Measurements from ENCODE around the gene SIGMAR1. TPM values are rescaled to one million over a fixed set of nuclear protein-coding genes. Genes with fewer than 3 reads are reported as not detected.

Gene SIGMAR1
- total RNA-seq, 4 donors from 2014 or later = 34.1 to 55.2 (median 51.3) TPM

DNA sequence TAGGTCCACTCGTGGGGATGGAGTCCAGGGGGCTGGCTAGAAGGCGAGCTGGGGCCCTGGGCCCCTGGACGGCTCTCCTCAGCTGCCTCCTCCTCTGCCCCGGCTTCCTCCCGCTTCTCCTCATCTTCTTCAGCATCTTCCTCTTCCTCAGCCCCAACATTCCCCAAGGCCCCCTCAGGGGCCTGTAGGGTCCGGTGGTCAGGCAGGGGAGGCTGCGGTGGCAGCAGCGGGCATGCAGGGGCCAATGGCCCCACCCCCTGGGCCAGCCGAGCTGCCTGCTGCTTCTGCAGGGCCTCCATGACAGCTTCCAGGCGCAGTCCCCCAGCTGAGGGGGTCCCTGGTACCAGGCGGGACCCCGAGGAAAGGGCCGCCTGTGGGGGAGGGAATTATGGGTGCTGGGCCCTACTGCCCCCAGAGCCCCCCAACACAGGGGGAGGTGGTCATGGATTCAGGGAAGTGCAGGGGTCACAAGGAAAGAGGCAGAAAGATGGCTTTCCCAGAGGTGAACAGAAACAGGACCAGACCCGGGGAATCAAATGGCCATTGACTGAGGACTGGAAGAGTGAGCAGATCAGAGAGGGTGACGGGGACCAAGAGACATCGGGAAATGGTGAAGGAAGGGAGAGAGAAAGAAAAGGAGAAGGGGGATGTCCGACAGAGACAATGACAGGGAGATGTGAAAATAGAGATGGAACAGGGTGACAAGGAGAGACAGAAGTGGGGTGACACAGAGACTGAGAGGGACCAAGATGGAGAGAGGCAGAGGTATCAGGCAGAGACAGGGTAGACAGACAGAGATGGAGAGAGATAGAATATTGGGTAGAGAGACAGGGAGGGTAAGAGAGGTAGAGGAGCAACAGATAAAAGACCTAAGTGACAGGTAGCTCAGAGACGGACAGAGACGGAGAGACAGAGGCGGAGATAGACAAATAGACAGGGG is 9.6 kb downstream of the SIGMAR1 start:
- Histone ChIP-seq H3K4me3 (peak overlapping the region in 1 of 2 donors; percentile 26), H3K4me1 (peaks cover 0 to 7% of the 10 kb centered on the region in 2 donors), H3K27ac (no peak overlapping the region), H3K9me3 (no peaks in the 10 kb centered on the region), H3K36me3 (no peaks in the 10 kb centered on the region), H3K27me3 (peaks cover 48 to 62% of the 10 kb centered on the region in 2 donors)
- TF ChIP-seq, protein P1, sequence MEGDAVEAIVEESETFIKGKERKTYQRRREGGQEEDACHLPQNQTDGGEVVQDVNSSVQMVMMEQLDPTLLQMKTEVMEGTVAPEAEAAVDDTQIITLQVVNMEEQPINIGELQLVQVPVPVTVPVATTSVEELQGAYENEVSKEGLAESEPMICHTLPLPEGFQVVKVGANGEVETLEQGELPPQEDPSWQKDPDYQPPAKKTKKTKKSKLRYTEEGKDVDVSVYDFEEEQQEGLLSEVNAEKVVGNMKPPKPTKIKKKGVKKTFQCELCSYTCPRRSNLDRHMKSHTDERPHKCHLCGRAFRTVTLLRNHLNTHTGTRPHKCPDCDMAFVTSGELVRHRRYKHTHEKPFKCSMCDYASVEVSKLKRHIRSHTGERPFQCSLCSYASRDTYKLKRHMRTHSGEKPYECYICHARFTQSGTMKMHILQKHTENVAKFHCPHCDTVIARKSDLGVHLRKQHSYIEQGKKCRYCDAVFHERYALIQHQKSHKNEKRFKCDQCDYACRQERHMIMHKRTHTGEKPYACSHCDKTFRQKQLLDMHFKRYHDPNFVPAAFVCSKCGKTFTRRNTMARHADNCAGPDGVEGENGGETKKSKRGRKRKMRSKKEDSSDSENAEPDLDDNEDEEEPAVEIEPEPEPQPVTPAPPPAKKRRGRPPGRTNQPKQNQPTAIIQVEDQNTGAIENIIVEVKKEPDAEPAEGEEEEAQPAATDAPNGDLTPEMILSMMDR (IDR thresholded peaks at IDR 0.05) = no peak
- no peak for TF ChIP-seq POLR2A (IDR thresholded peaks at IDR 0.05)
- intact Hi-C loops (cut with DNase I; ENCODE audit: low total_unique reads) = no loop called here
- DNase-seq = no peak

DNA sequence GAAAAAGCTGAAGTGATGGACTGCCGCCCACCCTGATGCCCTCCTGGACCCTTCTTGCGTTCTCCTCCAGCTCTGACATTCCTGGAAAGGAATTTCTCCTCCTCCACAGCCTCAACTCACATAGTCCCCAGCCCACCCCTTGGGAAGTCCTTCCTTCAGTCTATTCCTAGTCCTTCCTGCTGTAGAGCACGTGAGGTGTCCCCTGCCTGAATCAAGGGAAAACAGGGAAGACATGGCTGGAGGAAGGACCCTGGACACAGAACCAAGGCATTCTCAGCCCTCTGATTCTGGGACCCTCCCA is 12.5 kb downstream of the SIGMAR1 start:
- Histone ChIP-seq H3K4me1 (peaks cover 0 to 7% of the 10 kb centered on the region in 2 donors), H3K27ac (no peak overlapping the region), H3K4me3 (no peak overlapping the region), H3K27me3 (peaks cover 48 to 71% of the 10 kb centered on the region in 2 donors), H3K36me3 (no peaks in the 10 kb centered on the region), H3K9me3 (no peaks in the 10 kb centered on the region)
- no peak for TF ChIP-seq POLR2A (IDR thresholded peaks at IDR 0.05)
- TF ChIP-seq, protein P1 (IDR thresholded peaks at IDR 0.05) = no peak
- intact Hi-C loops (cut with DNase I; ENCODE audit: low total_unique reads) = no loop called here
- DNase-seq = no peak

DNA sequence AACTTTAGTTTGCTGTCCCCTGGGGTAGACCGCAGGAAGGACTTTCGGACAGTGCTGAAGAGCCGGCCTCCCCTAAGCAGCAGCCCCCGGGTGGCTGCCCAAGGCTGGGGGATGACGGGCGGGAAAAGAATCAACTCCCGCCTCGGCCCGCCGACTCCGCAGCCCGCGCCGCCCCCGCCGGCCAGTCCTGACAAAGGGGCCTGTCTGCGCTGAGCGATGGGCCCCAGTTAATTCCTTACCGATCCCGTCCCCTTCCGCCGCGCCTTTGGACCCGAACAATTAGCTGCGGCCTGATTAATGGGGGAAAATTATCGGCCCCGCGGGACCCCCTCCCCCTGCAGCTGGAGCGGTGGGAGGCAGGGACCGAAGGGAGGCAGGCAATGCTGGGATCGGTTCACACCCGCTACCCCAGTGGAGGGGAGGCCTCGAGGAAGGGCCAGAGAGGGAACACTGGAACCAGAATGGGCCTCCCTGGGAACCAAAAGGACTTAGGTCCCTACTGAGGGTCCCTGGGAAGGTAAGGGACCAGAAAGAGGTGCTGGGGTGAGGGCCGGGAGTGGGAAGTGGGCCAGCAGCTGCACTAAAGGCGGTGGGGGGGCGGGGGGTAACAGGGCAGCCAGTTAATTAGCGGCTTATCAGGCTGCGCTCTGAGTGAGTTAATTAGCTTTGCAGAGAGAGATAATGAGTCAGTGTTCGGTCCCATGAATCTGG is 13.0 kb downstream of the SIGMAR1 start:
- no peak for TF ChIP-seq POLR2A (IDR thresholded peaks at IDR 0.05)
- TF ChIP-seq, protein P1 (IDR thresholded peaks at IDR 0.05) = no peak
- Histone ChIP-seq H3K4me1 (peaks cover under 1 to 7% of the 10 kb centered on the region in 2 donors), H3K9me3 (no peaks in the 10 kb centered on the region), H3K36me3 (no peaks in the 10 kb centered on the region), H3K27me3 (peaks cover 48 to 69% of the 10 kb centered on the region in 2 donors), H3K27ac (no peak overlapping the region), H3K4me3 (no peak overlapping the region)
- no peak for DNase-seq
- intact Hi-C loops (cut with DNase I; ENCODE audit: low total_unique reads) = no loop called here

DNA sequence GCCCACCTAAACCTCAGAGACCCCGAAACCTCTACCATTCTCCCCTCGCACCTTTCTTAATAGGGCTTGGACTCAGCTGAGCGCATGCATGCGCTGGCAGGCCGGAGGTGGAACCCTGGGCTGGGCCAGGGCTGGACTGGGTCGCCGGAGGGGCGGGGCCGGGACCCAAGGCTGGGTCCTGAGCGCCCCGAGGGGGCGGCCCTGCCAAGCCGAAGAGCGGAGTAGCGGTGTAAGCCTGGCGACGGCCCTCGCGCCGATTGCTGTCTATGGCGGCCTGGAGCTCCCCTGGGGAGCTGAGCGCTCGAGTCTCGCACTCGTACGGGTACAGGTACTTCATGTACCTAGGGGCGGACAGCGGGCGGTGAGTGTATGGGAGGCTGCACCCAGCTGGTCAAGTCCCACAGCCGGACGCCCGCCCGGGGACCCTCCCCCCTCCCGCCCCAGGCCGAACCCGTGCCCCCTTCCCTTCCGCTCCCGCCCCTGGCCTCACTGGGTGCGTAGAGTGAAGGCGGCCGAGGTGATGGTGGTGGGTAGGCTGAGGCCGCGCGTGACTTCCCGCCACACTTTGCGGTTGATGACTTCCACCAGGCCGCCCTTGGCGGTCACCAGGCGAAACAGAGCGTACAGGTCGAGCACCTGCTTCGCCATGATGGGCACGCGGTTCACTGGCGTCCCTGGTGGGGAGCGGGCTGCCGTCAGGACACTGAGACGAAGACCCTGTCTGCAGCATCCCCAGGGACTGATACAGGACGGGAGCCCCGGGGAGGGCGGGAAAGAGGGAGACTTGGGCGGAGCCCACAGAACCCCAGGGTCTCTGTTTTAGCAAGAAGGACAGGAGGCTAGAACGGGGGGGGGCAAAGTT is 14.0 kb downstream of the SIGMAR1 start:
- peaks cover 4 to 5% of the 10 kb centered on the region in 2 donors for H3K4me1 ChIP-seq
- intact Hi-C loops (cut with DNase I; ENCODE audit: low total_unique reads) = no loop called here
- H3K36me3 ChIP-seq = no peaks in the 10 kb centered on the region
- DNase-seq = no peak
- peaks cover 46 to 63% of the 10 kb centered on the region in 2 donors for H3K27me3 ChIP-seq
- TF ChIP-seq, protein P1 (IDR thresholded peaks at IDR 0.05) = no peak
- TF ChIP-seq POLR2A (IDR thresholded peaks at IDR 0.05) = no peak
- H3K27ac ChIP-seq = no peak overlapping the region
- no peak overlapping the region for H3K4me3 ChIP-seq
- no peaks in the 10 kb centered on the region for H3K9me3 ChIP-seq

All from uterus (tissue), 4 donors.